Colonic mucosa (tissue), 4 donors: ENCODE data around the gene ANKRD1. TPM values are rescaled to one million over a fixed set of nuclear protein-coding genes. Genes with fewer than 3 reads are reported as not detected.

Experiments
- DNase-seq: peaks from one replicate; pipeline ENCODE4 v3.0.0-alpha.2; 2020
- H3K27ac ChIP-seq: fragments of 200-600 bp; one replicate; pipeline ENCODE4 v1.8.0; 2021
- H3K27me3 ChIP-seq: fragments of 200-600 bp; one replicate; pipeline ENCODE4 v1.8.0; 2021
- H3K36me3 ChIP-seq: fragments of 200-600 bp; one replicate; pipeline ENCODE4 v1.8.0; 2021
- H3K4me1 ChIP-seq: fragments of 200-600 bp; one replicate; pipeline ENCODE4 v1.8.0; 2021; ENCODE audit warnings: mild to moderate bottlenecking
- H3K4me3 ChIP-seq: fragments of 200-600 bp; one replicate; pipeline ENCODE4 v1.8.0; 2021
- H3K9ac ChIP-seq, 2 donors: one replicate each; pipeline ENCODE4 v1.7.0; 2013; ENCODE audit warnings: control low read depth in 2 of 2, low read depth in 2 of 2, low read length in 2 of 2
- H3K9me3 ChIP-seq: fragments of 200-600 bp; one replicate; pipeline ENCODE4 v1.8.0; 2021
- CTCF ChIP-seq: fragments of 200-600 bp; IDR thresholded peaks from one replicate; pipeline ENCODE4 v1.8.0; 2022; ENCODE audit warnings: antibody characterized with exemption, mild to moderate bottlenecking
- intact Hi-C: fragments of 100-400 bp; cut with DNase I; formaldehyde crosslinking; loops from one replicate; pipeline ENCODE4 v1.14.1; 2022
- total RNA-seq, 2 donors: library from RNA; stranded (reverse); fragmentation: NEBNext Ultra II Directional in 1 of 2; extraction: Animal tissue kit (Norgen Biotek cat#: 25700) in 1 of 2; gene quantifications; one replicate each; pipeline ENCODE4 v1.2.1, GENCODE V29; 2021
- donor health status: healthy.
- donor health status: DM: no; HTN: no; CAD: no.
- donor health status: DM: no; HTN: no; CAD: no.

The ANKRD1 gene
- total RNA-seq, 2 donors from 2014 or later, result 0.32 TPM; not detected in 1

- peak; percentile 26 for TF ChIP-seq CTCF
- intact Hi-C loops, result no loop called here
- Histone ChIP-seq H3K27me3 (no peaks in the 10 kb centered on the region), H3K4me3 (peak overlapping the region; percentile 91), H3K9me3 (no peaks in the 10 kb centered on the region), H3K9ac (peak overlapping the region in 1 of 2 donors; percentile 89), H3K27ac (peak overlapping the region; percentile 34), H3K36me3 (no peaks in the 10 kb centered on the region), H3K4me1 (peaks cover 5% of the 10 kb centered on the region)
- DNase-seq, result peak; percentile 44
Observed at GRCh38 chr10:90871279-90871765, 49.6 kb downstream of the ANKRD1 start.

GRCh38 chr10:90866050-90866598 lies 54.8 kb downstream of the ANKRD1 start:
- DNase-seq, result no peak
- H3K9ac ChIP-seq, result no peak overlapping the region
- H3K4me3 ChIP-seq, result no peak overlapping the region
- intact Hi-C loops, result no loop called here
- no peak for TF ChIP-seq CTCF
- no peaks in the 10 kb centered on the region for H3K36me3 ChIP-seq
- H3K9me3 ChIP-seq, result no peaks in the 10 kb centered on the region
- no peaks in the 10 kb centered on the region for H3K4me1 ChIP-seq
- no peaks in the 10 kb centered on the region for H3K27me3 ChIP-seq
- no peak overlapping the region for H3K27ac ChIP-seq

GRCh38 chr10:90865401-90865800 lies 55.5 kb downstream of the ANKRD1 start:
- Histone ChIP-seq H3K27me3 (no peaks in the 10 kb centered on the region), H3K9me3 (no peaks in the 10 kb centered on the region), H3K4me1 (no peaks in the 10 kb centered on the region), H3K27ac (no peak overlapping the region), H3K9ac (no peak overlapping the region), H3K36me3 (no peaks in the 10 kb centered on the region), H3K4me3 (no peak overlapping the region)
- intact Hi-C loops, result no loop called here
- no peak for TF ChIP-seq CTCF
- no peak for DNase-seq

GRCh38 chr10:90862908-90863514 lies 57.9 kb downstream of the ANKRD1 start:
- H3K9ac ChIP-seq, result no peak overlapping the region
- no peaks in the 10 kb centered on the region for H3K4me1 ChIP-seq
- no peak overlapping the region for H3K4me3 ChIP-seq
- peak; percentile 62 for TF ChIP-seq CTCF
- H3K36me3 ChIP-seq, result no peaks in the 10 kb centered on the region
- intact Hi-C loops, result loop anchor here (5.0 kb wide), 1 partner anchor 111 kb away; no protein-coding TSS in a partner anchor
- peaks cover 8% of the 10 kb centered on the region for H3K27me3 ChIP-seq
- no peaks in the 10 kb centered on the region for H3K9me3 ChIP-seq
- H3K27ac ChIP-seq, result no peak overlapping the region
- DNase-seq, result no peak

Other genes starting within 250 kb of the ANKRD1 start
- gene HTR7, start 63.0 kb downstream of the ANKRD1 start, total RNA-seq, result under 1 TPM; 0.07 to 0.29 TPM
- gene RPP30, start 49.1 kb downstream of the ANKRD1 start, total RNA-seq, result 10 to 100 TPM; 22.0 to 39.7 TPM